Natural killer cell (primary cell): ENCODE data around the gene STX4. TPM values are rescaled to one million over a fixed set of nuclear protein-coding genes. Genes with fewer than 3 reads are reported as not detected.

Source experiments
- ATAC-seq, 3 donors: fragments of 150-1000 bp in 2 of 3; fragments of 200-7000 bp in 1 of 3; cut with Tn5 transposase; 1 replicate in 1 of 3; 2 replicates in 2 of 3; pipeline ENCODE4 v1.10.0; 2021; ENCODE audit warnings: mild to moderate bottlenecking in 2 of 3, moderate library complexity in 2 of 3
- DNase-seq, 2 donors: peaks; one replicate each; pipeline versions ENCODE4 v3.0.0 to v3.0.0-alpha.2; 2013 to 2021; ENCODE audit warnings: mixed read lengths in 1 of 2
- H3K27ac ChIP-seq: one replicate; pipeline ENCODE4 v1.5.1; 2013; ENCODE audit warnings: mild to moderate bottlenecking, low read length
- H3K27me3 ChIP-seq: one replicate; pipeline ENCODE4 v1.6.1; 2013; ENCODE audit warnings: low read length; ENCODE audit not compliant: control insufficient read depth, insufficient read depth
- H3K36me3 ChIP-seq: one replicate; pipeline ENCODE4 v1.6.1; 2013; ENCODE audit warnings: low read length; ENCODE audit not compliant: control insufficient read depth, insufficient read depth
- H3K4me1 ChIP-seq: one replicate; pipeline ENCODE4 v1.6.1; 2013; ENCODE audit warnings: low read length; ENCODE audit not compliant: control insufficient read depth, insufficient read depth
- H3K4me3 ChIP-seq: one replicate; pipeline ENCODE4 v1.5.1; 2013; ENCODE audit warnings: low read length
- H3K9me3 ChIP-seq: one replicate; pipeline ENCODE4 v1.6.1; 2013; ENCODE audit warnings: low read length; ENCODE audit not compliant: control insufficient read depth, insufficient read depth
- H3K27ac Mint-ChIP-seq, 2 donors: one replicate each; pipeline ENCODE4 v1.8.0; 2022; ENCODE audit warnings: mild to moderate bottlenecking in 2 of 2, mixed read lengths in 2 of 2, moderate library complexity in 1 of 2
- H3K27me3 Mint-ChIP-seq, 2 donors: one replicate each; pipeline ENCODE4 v1.8.0; 2022; ENCODE audit warnings: low read depth in 2 of 2, mixed read lengths in 2 of 2
- H3K36me3 Mint-ChIP-seq: one replicate; pipeline ENCODE4 v1.8.0; 2022; ENCODE audit warnings: mixed read lengths
- H3K4me1 Mint-ChIP-seq, 2 donors: one replicate each; pipeline ENCODE4 v1.8.0; 2022; ENCODE audit warnings: mixed read lengths in 2 of 2
- H3K4me3 Mint-ChIP-seq: one replicate; pipeline ENCODE4 v1.8.0; 2022; ENCODE audit warnings: mild to moderate bottlenecking, moderate library complexity, mixed read lengths
- H3K9me3 Mint-ChIP-seq, 2 donors: one replicate each; pipeline ENCODE4 v1.8.0; 2022; ENCODE audit warnings: mixed read lengths in 2 of 2
- CTCF ChIP-seq: fragments of 200-600 bp; IDR thresholded peaks from one replicate; pipeline ENCODE4 v1.8.0; 2022; ENCODE audit warnings: antibody characterized with exemption
- WGBS: methylation state at CpG from one replicate; pipeline ENCODE4 v1.1.7; 2013; ENCODE audit warnings: missing lambda C conversion rate; ENCODE audit not compliant: insufficient coverage; 5-methylcytosine and 5-hydroxymethylcytosine counted together
- intact Hi-C: fragments of 100-400 bp; cut with micrococcal nuclease; formaldehyde crosslinking; loops from one replicate; pipeline ENCODE4 v1.14.2; 2022
- total RNA-seq, 4 donors: library from RNA; stranded (reverse); fragments of 120-200 nt in 1 of 4; gene quantifications; one replicate each; pipeline versions ENCODE4 v1.2.3 to v1.2.4, GENCODE V29; 2013 to 2022

The STX4 gene
- total RNA-seq, 3 donors from 2014 or later (not counting 1 experiment from before 2014, with no cell fraction given) = 128 to 145 (median 133) TPM

- Histone ChIP-seq H3K27me3 (no peaks in the 10 kb centered on the region), H3K9me3 (no peaks in the 10 kb centered on the region), H3K36me3 (peaks cover 74% of the 10 kb centered on the region), H3K4me1 (peaks cover 46% of the 10 kb centered on the region), H3K27ac (no peak overlapping the region), H3K4me3 (no peak overlapping the region)
- Mint-ChIP-seq H3K9me3 (no peaks in the 10 kb centered on the region), H3K4me3 (peak overlapping the region; percentile 53), H3K36me3 (peaks cover 7% of the 10 kb centered on the region), H3K4me1 (peaks cover 39 to 60% of the 10 kb centered on the region in 2 donors), H3K27me3 (no peaks in the 10 kb centered on the region), H3K27ac (peak overlapping the region in 1 of 2 donors; percentile 65)
- ATAC-seq (peak in 2 of 3 donors; percentile 37 to 78), DNase-seq (no peak)
- intact Hi-C loops = no loop called here
- TF ChIP-seq CTCF = no peak
- WGBS = 74% methylated on average over 13 of the region's 13 CpGs
These were observed 46.1 kb downstream of the STX4 start for GRCh38 chr16:31079342-31079944.

- WGBS = 98% methylated on average over 40 of the region's 40 CpGs
- H3K27ac ChIP-seq = no peak overlapping the region
- Mint-ChIP-seq H3K9me3 (no peaks in the 10 kb centered on the region), H3K4me3 (no peak overlapping the region), H3K36me3 (peaks cover 7% of the 10 kb centered on the region), H3K27me3 (no peaks in the 10 kb centered on the region), H3K4me1 (peaks cover 32 to 53% of the 10 kb centered on the region in 2 donors), H3K27ac (peak overlapping the region in 1 of 2 donors; percentile 65)
- DNase-seq (no peak), ATAC-seq (no peak)
- intact Hi-C loops = no loop called here
- no peaks in the 10 kb centered on the region for H3K27me3 ChIP-seq
- H3K36me3 ChIP-seq = peaks cover 80% of the 10 kb centered on the region
- no peak for TF ChIP-seq CTCF
- no peak overlapping the region for H3K4me3 ChIP-seq
- peaks cover 39% of the 10 kb centered on the region for H3K4me1 ChIP-seq
- H3K9me3 ChIP-seq = no peaks in the 10 kb centered on the region
These were observed 46.8 kb downstream of the STX4 start for GRCh38 chr16:31080035-31080629.

- H3K27ac Mint-ChIP-seq = peak overlapping the region in 1 of 2 donors; percentile 48
- TF ChIP-seq CTCF = no peak
- WGBS = 95% methylated on average over 13 of the region's 13 CpGs
- peaks cover 30 to 58% of the 10 kb centered on the region in 2 donors for H3K4me1 Mint-ChIP-seq
- H3K4me3 Mint-ChIP-seq = no peak overlapping the region
- DNase-seq (no peak), ATAC-seq (no peak)
- H3K9me3 ChIP-seq = no peaks in the 10 kb centered on the region
- H3K36me3 ChIP-seq = peaks cover 86% of the 10 kb centered on the region
- peaks cover 7% of the 10 kb centered on the region for H3K36me3 Mint-ChIP-seq
- H3K27me3 Mint-ChIP-seq = no peaks in the 10 kb centered on the region
- H3K27me3 ChIP-seq = no peaks in the 10 kb centered on the region
- intact Hi-C loops = no loop called here
- no peak overlapping the region for H3K27ac ChIP-seq
- H3K4me1 ChIP-seq = peaks cover 34% of the 10 kb centered on the region
- no peaks in the 10 kb centered on the region for H3K9me3 Mint-ChIP-seq
- H3K4me3 ChIP-seq = no peak overlapping the region
These were observed 47.5 kb downstream of the STX4 start for GRCh38 chr16:31080756-31081419.
